OCI-LY1 (cell line): ENCODE measurements around the gene TUBE1.
"Not testable (repeated sequence)": the region's sequence is repeated elsewhere in the genome, so short reads cannot be mapped to it uniquely, and the experiment has no call there.

Source experiments
- H2AFZ ChIP-seq: fragments of 200-600 bp; sonication (generic), shearing (Covaris generic); 2 replicates; pipeline ENCODE4 v1.6.0; 2014; ENCODE audit warnings: antibody characterized with exemption, mild to moderate bottlenecking, low read length
- H3F3A ChIP-seq: fragments of 200-600 bp; sonication (generic), shearing (Covaris generic); 2 replicates; pipeline ENCODE4 v1.6.0; 2014; ENCODE audit warnings: mild to moderate bottlenecking, antibody characterized with exemption, low read length, moderate library complexity; ENCODE audit not compliant: insufficient read depth
- H3K27ac ChIP-seq: fragments of 200-600 bp; sonication (generic); 2 replicates; pipeline ENCODE4 v1.5.1; 2014; ENCODE audit warnings: low read length, mixed run types, mild to moderate bottlenecking, low read depth; ENCODE audit not compliant: poor library complexity, severe bottlenecking
- H3K27me3 ChIP-seq: fragments of 200-600 bp; sonication (generic); 2 replicates; pipeline ENCODE4 v1.6.0; 2014; ENCODE audit warnings: antibody characterized with exemption, mild to moderate bottlenecking, low read length, moderate library complexity; ENCODE audit not compliant: insufficient read depth
- H3K36me3 ChIP-seq: fragments of 200-600 bp; sonication (generic); 2 replicates; pipeline ENCODE4 v1.6.1; 2014; ENCODE audit warnings: mild to moderate bottlenecking, antibody characterized with exemption, low read length, moderate library complexity, mixed read lengths; ENCODE audit not compliant: insufficient read depth
- H3K4me1 ChIP-seq: fragments of 200-600 bp; sonication (generic); 2 replicates; pipeline ENCODE4 v1.5.1; 2014; ENCODE audit warnings: mild to moderate bottlenecking, low read length, moderate library complexity; ENCODE audit not compliant: insufficient read depth, severe bottlenecking
- H3K4me2 ChIP-seq: fragments of 200-600 bp; sonication (generic), shearing (Covaris generic); 2 replicates; pipeline ENCODE4 v1.6.1; 2014; ENCODE audit warnings: low read length
- H3K4me3 ChIP-seq: fragments of 200-600 bp; sonication (generic); 2 replicates; pipeline ENCODE4 v1.5.1; 2014; ENCODE audit warnings: low read length, low read depth, mild to moderate bottlenecking, mixed read lengths; ENCODE audit not compliant: poor library complexity, severe bottlenecking
- H3K79me2 ChIP-seq: fragments of 200-600 bp; shearing (Covaris generic); 2 replicates; pipeline ENCODE4 v1.6.1; 2016; ENCODE audit warnings: mixed run types, low read length, mixed read lengths; ENCODE audit not compliant: insufficient read depth
- H3K9ac ChIP-seq: fragments of 200-600 bp; sonication (generic), shearing (Covaris generic); 2 replicates; pipeline ENCODE4 v1.6.1; 2014; ENCODE audit warnings: mild to moderate bottlenecking, low read length, mixed read lengths
- H3K9me2 ChIP-seq: fragments of 200-600 bp; sonication (generic), shearing (Covaris generic); 2 replicates; pipeline ENCODE4 v1.6.1; 2014; ENCODE audit warnings: low read depth, mild to moderate bottlenecking, low read length, mixed read lengths
- H3K9me3 ChIP-seq: fragments of 200-600 bp; shearing (Covaris generic); 2 replicates; pipeline ENCODE4 v1.6.1; 2014; ENCODE audit warnings: low read length, mixed read lengths
- H4K20me1 ChIP-seq: fragments of 200-600 bp; sonication (generic), shearing (Covaris generic); 2 replicates; pipeline ENCODE4 v1.6.0; 2016; ENCODE audit warnings: mild to moderate bottlenecking, low read length; ENCODE audit not compliant: insufficient read depth
- EZH2 ChIP-seq: fragments of 200-600 bp; sonication (generic), shearing (Covaris generic); IDR thresholded peaks from 2 replicates; pipeline ENCODE4 v1.8.0; 2017; ENCODE audit warnings: borderline replicate concordance, mixed run types, mild to moderate bottlenecking, antibody characterized with exemption, low read length, moderate library complexity, mixed read lengths
- TF ChIP-seq, protein P1 (sequence below): fragments of 200-600 bp; sonication (generic), shearing (Covaris generic); IDR thresholded peaks from 2 replicates; pipeline ENCODE4 v1.5.1; 2017; ENCODE audit warnings: mild to moderate bottlenecking, antibody characterized with exemption, low read length, moderate library complexity, mixed read lengths

TUBE1 gene

DNA sequence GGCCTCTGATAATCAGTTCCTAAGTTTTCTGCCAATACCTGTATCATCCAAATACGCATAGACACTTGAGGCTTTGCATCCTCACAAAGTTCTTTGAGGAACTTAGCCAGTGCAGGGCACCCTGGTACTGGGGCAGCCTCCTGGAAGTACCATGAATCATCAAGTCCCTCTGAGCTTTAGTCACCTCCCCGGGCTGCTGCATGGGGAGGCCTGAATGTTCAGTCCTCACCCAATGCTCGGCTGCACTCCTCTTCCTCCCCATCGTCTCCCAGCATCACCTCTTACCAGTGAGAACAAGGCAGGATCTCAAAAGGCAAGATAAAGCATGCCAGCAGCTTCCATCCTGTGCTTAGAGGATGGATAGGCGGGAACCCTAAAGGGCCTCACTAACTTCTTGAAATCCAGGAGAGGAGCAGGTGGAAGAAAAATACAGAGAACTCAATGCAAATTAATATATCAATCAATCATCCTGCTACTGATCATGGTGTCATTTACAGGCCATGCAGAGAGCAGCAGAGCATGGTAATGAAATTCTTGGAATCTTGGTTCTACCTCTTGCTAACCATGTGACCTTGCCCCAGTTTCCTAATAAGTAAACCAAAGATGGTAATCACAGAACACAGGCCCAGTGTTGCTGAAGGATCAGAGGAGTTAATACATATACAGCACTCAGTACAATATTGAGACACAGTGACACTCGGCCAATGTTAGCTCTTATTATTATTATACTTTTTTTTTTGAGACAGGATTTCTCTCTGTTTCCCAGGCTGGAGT lies 38.1 kb downstream of the TUBE1 start:
- no peaks in the 10 kb centered on the region for H3K9me2 ChIP-seq
- H3K79me2 ChIP-seq: no peaks in the 10 kb centered on the region
- H3K4me3 ChIP-seq: no peak overlapping the region
- H3K27ac ChIP-seq: no peak overlapping the region
- no peak overlapping the region for H3K9ac ChIP-seq
- H3K36me3 ChIP-seq: no peaks in the 10 kb centered on the region
- no peak overlapping the region for H3K4me2 ChIP-seq
- no peak for TF ChIP-seq EZH2
- TF ChIP-seq, protein P1, sequence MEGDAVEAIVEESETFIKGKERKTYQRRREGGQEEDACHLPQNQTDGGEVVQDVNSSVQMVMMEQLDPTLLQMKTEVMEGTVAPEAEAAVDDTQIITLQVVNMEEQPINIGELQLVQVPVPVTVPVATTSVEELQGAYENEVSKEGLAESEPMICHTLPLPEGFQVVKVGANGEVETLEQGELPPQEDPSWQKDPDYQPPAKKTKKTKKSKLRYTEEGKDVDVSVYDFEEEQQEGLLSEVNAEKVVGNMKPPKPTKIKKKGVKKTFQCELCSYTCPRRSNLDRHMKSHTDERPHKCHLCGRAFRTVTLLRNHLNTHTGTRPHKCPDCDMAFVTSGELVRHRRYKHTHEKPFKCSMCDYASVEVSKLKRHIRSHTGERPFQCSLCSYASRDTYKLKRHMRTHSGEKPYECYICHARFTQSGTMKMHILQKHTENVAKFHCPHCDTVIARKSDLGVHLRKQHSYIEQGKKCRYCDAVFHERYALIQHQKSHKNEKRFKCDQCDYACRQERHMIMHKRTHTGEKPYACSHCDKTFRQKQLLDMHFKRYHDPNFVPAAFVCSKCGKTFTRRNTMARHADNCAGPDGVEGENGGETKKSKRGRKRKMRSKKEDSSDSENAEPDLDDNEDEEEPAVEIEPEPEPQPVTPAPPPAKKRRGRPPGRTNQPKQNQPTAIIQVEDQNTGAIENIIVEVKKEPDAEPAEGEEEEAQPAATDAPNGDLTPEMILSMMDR: no peak
- H4K20me1 ChIP-seq: no peaks in the 10 kb centered on the region
- no peaks in the 10 kb centered on the region for H3K4me1 ChIP-seq
- no peaks in the 10 kb centered on the region for H3F3A ChIP-seq
- no peak overlapping the region for H2AFZ ChIP-seq
- H3K27me3 ChIP-seq: no peaks in the 10 kb centered on the region; the same call in 1 of the 2 replicates
- H3K9me3 ChIP-seq: no peaks in the 10 kb centered on the region

DNA sequence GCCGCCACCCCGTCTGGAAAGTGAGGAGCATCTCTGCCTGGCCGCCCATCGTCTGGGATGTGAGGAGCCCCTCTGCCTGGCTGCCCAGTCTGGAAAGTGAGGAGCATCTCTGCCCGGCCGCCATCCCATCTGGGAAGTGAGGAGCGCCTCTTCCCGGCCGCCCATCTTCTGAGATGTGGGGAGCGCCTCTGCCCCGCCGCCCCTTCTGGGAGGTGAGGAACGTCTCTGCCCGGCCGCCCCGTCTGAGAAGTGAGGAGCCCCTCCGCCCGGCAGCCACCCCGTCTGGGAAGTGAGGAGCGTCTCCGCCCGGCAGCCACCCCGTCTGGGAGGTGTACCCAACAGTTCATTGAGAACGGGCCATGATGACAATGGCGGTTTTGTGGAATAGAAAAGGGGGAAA lies 39.8 kb downstream of the TUBE1 start:
- not testable (repeated sequence) for H3K9me3 ChIP-seq, H3K4me2 ChIP-seq, H3K36me3 ChIP-seq, H3K9ac ChIP-seq, H2AFZ ChIP-seq, H3K27me3 ChIP-seq, H3F3A ChIP-seq, H3K9me2 ChIP-seq, H3K4me3 ChIP-seq, H3K79me2 ChIP-seq, H3K4me1 ChIP-seq, H3K27ac ChIP-seq, H4K20me1 ChIP-seq

- TF ChIP-seq, protein P1: no peak
- TF ChIP-seq EZH2: no peak
- H3K4me2 ChIP-seq: no peak overlapping the region
- no peak overlapping the region for H3K4me3 ChIP-seq
- no peaks in the 10 kb centered on the region for H3K27me3 ChIP-seq
- no peaks in the 10 kb centered on the region for H3K79me2 ChIP-seq
- no peak overlapping the region for H3K9ac ChIP-seq
- H3K9me2 ChIP-seq: no peaks in the 10 kb centered on the region
- no peaks in the 10 kb centered on the region for H3K36me3 ChIP-seq
- H3K9me3 ChIP-seq: no peaks in the 10 kb centered on the region
- H3K27ac ChIP-seq: no peak overlapping the region
- no peaks in the 10 kb centered on the region for H3F3A ChIP-seq
- no peak overlapping the region for H2AFZ ChIP-seq
- no peaks in the 10 kb centered on the region for H3K4me1 ChIP-seq
- H4K20me1 ChIP-seq: no peaks in the 10 kb centered on the region
Measured at GRCh38 chr6:112044856-112045255, 42.4 kb downstream of the TUBE1 start.

GRCh38 chr6:112044196-112044595 lies 43.1 kb downstream of the TUBE1 start:
- Histone ChIP-seq H3K9me2 (no peaks in the 10 kb centered on the region), H3F3A (no peaks in the 10 kb centered on the region), H3K9me3 (no peaks in the 10 kb centered on the region), H3K36me3 (no peaks in the 10 kb centered on the region), H3K27ac (no peak overlapping the region), H3K4me1 (no peaks in the 10 kb centered on the region), H3K9ac (no peak overlapping the region), H3K27me3 (no peaks in the 10 kb centered on the region), H3K4me2 (no peak overlapping the region), H4K20me1 (no peaks in the 10 kb centered on the region), H3K79me2 (no peaks in the 10 kb centered on the region), H2AFZ (no peak overlapping the region), H3K4me3 (no peak overlapping the region)
- TF ChIP-seq, protein P1: no peak
- no peak for TF ChIP-seq EZH2
